Mesodermal cell (in vitro differentiated cells): ENCODE data around the gene TRAPPC4.
A peak's percentile ranks its signal among the peaks of the same experiment; 100 is the strongest.
"Not testable (repeated sequence)": the region's sequence is repeated elsewhere in the genome, so short reads cannot be mapped to it uniquely, and the experiment has no call there.

Experiments used
- H3K27ac ChIP-seq: 2 replicates; pipeline ENCODE4 v1.7.0; 2013; ENCODE audit warnings: mild to moderate bottlenecking, low read depth, low read length, moderate library complexity; ENCODE audit not compliant: severe bottlenecking
- H3K36me3 ChIP-seq: 2 replicates; pipeline ENCODE4 v1.7.1; 2013; ENCODE audit warnings: mild to moderate bottlenecking, low read length, moderate library complexity; ENCODE audit not compliant: control insufficient read depth, insufficient read depth
- H3K4me1 ChIP-seq: one replicate; pipeline ENCODE4 v1.7.1; 2013; ENCODE audit warnings: mild to moderate bottlenecking, low read length; ENCODE audit not compliant: insufficient read depth, control insufficient read depth, poor library complexity, severe bottlenecking
- H3K4me3 ChIP-seq: 2 replicates; pipeline ENCODE4 v1.7.0; 2013; ENCODE audit warnings: low read length, control low read depth, mild to moderate bottlenecking; ENCODE audit not compliant: insufficient read depth, poor library complexity, severe bottlenecking; ENCODE audit errors: extremely low read depth
- H3K9me3 ChIP-seq: 2 replicates; pipeline ENCODE4 v1.7.1; 2013; ENCODE audit warnings: mild to moderate bottlenecking, low read length, moderate library complexity; ENCODE audit not compliant: control insufficient read depth
- WGBS, 2 experiments: methylation state at CpG; one replicate each; pipeline ENCODE4 v1.1.5; 2013; ENCODE audit warnings: missing lambda C conversion rate in 2 of 2; ENCODE audit not compliant: insufficient coverage in 2 of 2; 5-methylcytosine and 5-hydroxymethylcytosine counted together

Gene TRAPPC4

GRCh38 chr11:119026970-119027369 lies 8.4 kb downstream of the TRAPPC4 start:
- peaks cover 36% of the 10 kb centered on the region for H3K4me1 ChIP-seq
- H3K27ac ChIP-seq, result no peak overlapping the region
- 89% methylated on average over 1 of the region's 2 CpGs; no CpG with 5 or more reads in 1 of the 2 experiments for WGBS, 2 experiments
- H3K4me3 ChIP-seq, result no peak overlapping the region
- peaks cover 61% of the 10 kb centered on the region for H3K36me3 ChIP-seq
- H3K9me3 ChIP-seq, result no peaks in the 10 kb centered on the region

- 76 to 87% methylated on average over 4 to 8 of the region's 9 CpGs for whole genome bisulfite sequencing, 2 experiments
- H3K4me3 ChIP-seq, result no peak overlapping the region
Measured at GRCh38 chr11:119027561-119028345, 9.2 kb downstream of the TRAPPC4 start.

GRCh38 chr11:119028346-119029068 lies 9.9 kb downstream of the TRAPPC4 start:
- peaks cover 47% of the 10 kb centered on the region for H3K36me3 ChIP-seq
- no peak overlapping the region for H3K4me3 ChIP-seq
- WGBS, 2 experiments, result 79 to 86% methylated on average over 9 of the region's 9 CpGs
- H3K4me1 ChIP-seq, result peaks cover 28% of the 10 kb centered on the region
- no peaks in the 10 kb centered on the region for H3K9me3 ChIP-seq
- H3K27ac ChIP-seq, result no peak overlapping the region

More at GRCh38 chr11:119027561-119028345, 9.2 kb downstream of the TRAPPC4 start:
- Histone ChIP-seq H3K27ac (no peak overlapping the region), H3K4me1 (peaks cover 35% of the 10 kb centered on the region), H3K36me3 (peaks cover 53% of the 10 kb centered on the region), H3K9me3 (no peaks in the 10 kb centered on the region)

GRCh38 chr11:119029069-119029339 lies 10.4 kb downstream of the TRAPPC4 start:
- no peaks in the 10 kb centered on the region for H3K9me3 ChIP-seq
- H3K36me3 ChIP-seq, result peaks cover 42% of the 10 kb centered on the region
- H3K4me1 ChIP-seq, result peaks cover 23% of the 10 kb centered on the region
- H3K4me3 ChIP-seq, result peak overlapping the region; percentile 79
- no peak overlapping the region for H3K27ac ChIP-seq
- 72 to 100% methylated on average over 1 of the region's 1 CpG for WGBS, 2 experiments

- H3K27ac ChIP-seq, result no peak overlapping the region
- no peaks in the 10 kb centered on the region for H3K9me3 ChIP-seq
- 66 to 77% methylated on average over 4 to 6 of the region's 10 CpGs for WGBS, 2 experiments
- H3K4me3 ChIP-seq, result peak overlapping the region; percentile 79
- peaks cover 37% of the 10 kb centered on the region for H3K36me3 ChIP-seq
- H3K4me1 ChIP-seq, result peaks cover 18% of the 10 kb centered on the region
Measured at GRCh38 chr11:119029340-119030028, 10.9 kb downstream of the TRAPPC4 start.

GRCh38 chr11:119030029-119030328 lies 11.4 kb downstream of the TRAPPC4 start:
- 2 to 3% methylated on average over 13 of the region's 13 CpGs for WGBS, 2 experiments
- H3K27ac ChIP-seq, result no peak overlapping the region
- peaks cover 32% of the 10 kb centered on the region for H3K36me3 ChIP-seq
- no peaks in the 10 kb centered on the region for H3K9me3 ChIP-seq
- H3K4me3 ChIP-seq, result peak overlapping the region; percentile 79
- peaks cover 13% of the 10 kb centered on the region for H3K4me1 ChIP-seq

GRCh38 chr11:119030329-119031047 lies 11.9 kb downstream of the TRAPPC4 start, which contains the start of gene SLC37A4:
Gene SLC37A4, minus strand, starts transcription at chr11:119030877.
- H3K36me3 ChIP-seq, result peaks cover 27% of the 10 kb centered on the region
- 0% methylated on average over 55 to 57 of the region's 67 CpGs for WGBS, 2 experiments
- no peaks in the 10 kb centered on the region for H3K9me3 ChIP-seq
- peaks cover 13% of the 10 kb centered on the region for H3K4me1 ChIP-seq
- no peak within 1 kb of the TSS for H3K27ac ChIP-seq
- peak within 1 kb of the TSS; percentile 79 for H3K4me3 ChIP-seq

GRCh38 chr11:119031912-119032280 lies 13.3 kb downstream of the TRAPPC4 start:
- 89 to 94% methylated on average over 7 to 8 of the region's 9 CpGs for WGBS, 2 experiments
- Histone ChIP-seq H3K27ac (no peak overlapping the region), H3K4me3 (no peak overlapping the region), H3K9me3 (no peaks in the 10 kb centered on the region), H3K4me1 (peaks cover 13% of the 10 kb centered on the region), H3K36me3 (peaks cover 13% of the 10 kb centered on the region)

- WGBS, 2 experiments, result 57 to 90% methylated on average over 1 to 3 of the region's 10 CpGs
- not testable (repeated sequence) for H3K4me3 ChIP-seq
Measured at GRCh38 chr11:119033421-119033820, 14.9 kb downstream of the TRAPPC4 start.

GRCh38 chr11:119034813-119035212 lies 16.2 kb downstream of the TRAPPC4 start:
- Histone ChIP-seq H3K4me3 (no peak overlapping the region), H3K4me1 (peaks cover 3% of the 10 kb centered on the region)
- 86 to 90% methylated on average over 1 to 2 of the region's 3 CpGs for WGBS, 2 experiments

More at GRCh38 chr11:119033421-119033820, 14.9 kb downstream of the TRAPPC4 start:
- peaks cover 13% of the 10 kb centered on the region for H3K4me1 ChIP-seq
- not testable (repeated sequence) for H3K36me3 ChIP-seq, H3K27ac ChIP-seq, H3K9me3 ChIP-seq

More at GRCh38 chr11:119034813-119035212, 16.2 kb downstream of the TRAPPC4 start:
- Histone ChIP-seq H3K36me3 (no peaks in the 10 kb centered on the region), H3K9me3 (no peaks in the 10 kb centered on the region), H3K27ac (no peak overlapping the region)
